Activated CD8-positive, alpha-beta memory T cell treated with anti-CD3 and anti-CD28 coated beads, Interleukin-2, amount 50 U/mL, for 24 hours (primary cell): ENCODE measurements around the gene DPP9.

Source experiments
- DNase-seq: peaks from one replicate; pipeline ENCODE4 v3.0.0-alpha.2; 2020; ENCODE audit errors: extremely low read depth

Gene DPP9

DNA sequence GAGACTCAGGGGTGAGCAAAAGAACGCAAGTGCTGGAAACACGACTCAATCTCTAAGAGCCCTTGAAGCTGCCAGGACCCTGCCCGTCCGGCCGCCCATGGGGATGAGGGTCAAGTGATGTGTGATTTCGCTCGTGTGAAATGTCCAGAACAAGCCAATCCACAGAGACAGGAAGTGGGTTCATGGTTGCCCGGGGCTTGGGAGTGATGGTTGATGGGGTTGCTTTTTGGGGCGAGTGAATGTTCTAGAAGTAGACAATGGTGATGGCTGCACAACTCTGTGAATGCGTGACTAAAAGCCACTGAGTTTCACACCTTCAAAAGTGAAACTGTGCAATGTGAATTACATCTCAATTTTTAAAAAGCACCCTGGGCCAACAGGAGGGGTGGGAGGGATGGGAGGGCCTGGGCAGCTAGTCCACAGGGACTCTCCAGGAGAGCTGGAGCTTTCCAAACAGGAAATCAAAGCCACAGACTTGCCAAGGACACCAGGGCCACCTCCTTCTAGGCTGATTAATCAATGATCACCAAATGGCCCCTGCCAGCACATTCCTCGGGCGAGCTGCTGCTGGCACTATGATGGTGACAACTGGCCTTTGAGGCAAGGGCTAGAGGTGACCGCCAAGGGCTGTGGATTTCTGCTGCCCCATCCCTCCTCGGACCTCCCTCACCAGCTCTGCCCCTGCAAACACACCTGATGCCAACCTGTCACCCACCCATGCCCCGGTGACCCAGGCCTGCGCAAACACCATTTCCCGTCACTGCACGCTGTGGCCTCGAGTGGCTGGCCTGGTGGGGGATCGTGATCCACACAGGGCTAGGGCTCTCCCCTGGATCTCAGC, 14.0 kb downstream of the DPP9 start:
- DNase-seq, result no peak

DNA sequence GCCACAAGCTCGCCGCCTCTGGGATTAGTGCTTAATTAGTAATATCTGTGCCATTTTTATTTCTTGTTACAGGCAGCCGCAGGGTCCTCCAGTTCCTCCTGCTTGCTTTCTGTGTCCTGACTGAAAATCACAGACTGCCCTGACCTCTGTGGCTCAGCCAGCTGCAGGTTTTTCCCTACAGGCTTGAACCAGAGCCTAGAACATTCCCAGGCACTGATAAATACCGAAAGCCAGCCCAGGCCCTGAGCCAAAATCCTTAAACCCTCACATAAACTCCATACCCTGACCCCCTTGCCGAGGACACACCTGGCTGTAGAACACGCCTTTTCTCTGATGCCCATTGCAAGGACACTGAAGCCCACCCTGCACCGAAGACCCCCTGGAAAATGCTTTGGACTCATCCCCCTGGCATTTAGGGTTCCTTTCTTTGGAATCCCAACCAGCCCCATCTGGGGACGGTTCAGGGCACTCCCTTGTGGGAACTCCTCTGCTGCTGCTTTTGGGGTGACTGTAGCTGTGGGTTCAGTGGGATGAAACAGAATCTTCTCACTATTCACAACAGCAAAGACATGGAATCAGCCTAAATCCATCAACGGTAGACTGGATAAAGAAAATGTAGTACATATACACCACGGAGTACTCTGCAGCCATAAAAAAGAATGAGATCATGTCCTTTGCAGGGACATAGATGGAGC, 15.5 kb downstream of the DPP9 start:
- DNase-seq, result no peak

DNA sequence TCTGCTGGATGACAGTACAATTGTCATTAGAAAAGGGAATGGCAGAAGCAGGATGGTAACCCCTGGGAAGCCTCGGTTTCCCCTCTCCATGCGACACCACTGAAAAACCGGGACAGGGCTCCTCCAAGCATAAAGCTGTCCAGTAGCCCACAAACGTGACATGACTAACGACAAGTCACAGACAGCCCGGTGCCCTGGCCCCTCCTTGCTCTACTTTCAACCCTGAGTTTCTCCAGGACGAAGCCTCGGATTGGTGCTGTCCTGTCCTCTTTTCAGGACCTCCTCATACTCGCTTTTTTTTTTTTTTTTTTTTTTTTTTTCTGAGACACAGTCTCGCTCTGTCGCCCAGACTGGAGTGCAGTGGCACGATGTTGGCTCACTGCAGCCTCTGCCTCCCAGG, 16.3 kb downstream of the DPP9 start:
- no peak for DNase-seq

DNA sequence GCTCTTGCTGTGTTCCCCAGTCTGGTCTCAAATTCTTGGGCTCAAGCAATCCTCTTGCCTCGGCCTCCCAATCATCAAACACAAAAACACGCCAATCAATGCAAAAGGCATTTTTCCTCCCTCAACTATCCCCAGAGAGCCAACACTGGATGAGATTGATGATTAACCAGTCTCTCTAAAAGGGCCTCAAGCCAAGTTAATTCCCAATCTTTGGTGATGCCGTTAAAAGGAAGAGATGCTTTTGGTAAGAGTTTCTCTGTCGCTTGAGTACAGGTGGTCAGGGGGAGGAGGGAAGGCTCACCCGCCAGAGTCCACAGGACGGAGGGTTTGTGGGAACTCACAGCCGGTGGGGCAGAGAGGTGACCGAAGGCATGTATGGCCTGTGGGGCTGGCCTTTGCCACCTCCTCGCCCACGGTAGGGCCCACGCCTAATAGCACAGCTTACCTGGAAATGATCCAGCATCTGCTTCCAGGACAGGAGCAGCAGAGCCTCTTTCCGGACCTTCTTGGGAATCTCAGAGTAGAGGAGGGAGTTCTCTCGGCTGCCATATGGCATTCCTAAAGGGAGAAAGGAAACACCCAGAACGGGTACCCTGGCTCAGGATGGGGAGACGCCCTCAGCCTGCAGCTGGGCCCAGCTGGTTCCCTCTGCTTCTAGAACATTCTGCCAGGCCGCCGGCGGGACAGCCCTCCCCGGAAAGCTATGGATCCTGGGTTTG, 18.1 kb downstream of the DPP9 start:
- DNase-seq, result no peak

DNA sequence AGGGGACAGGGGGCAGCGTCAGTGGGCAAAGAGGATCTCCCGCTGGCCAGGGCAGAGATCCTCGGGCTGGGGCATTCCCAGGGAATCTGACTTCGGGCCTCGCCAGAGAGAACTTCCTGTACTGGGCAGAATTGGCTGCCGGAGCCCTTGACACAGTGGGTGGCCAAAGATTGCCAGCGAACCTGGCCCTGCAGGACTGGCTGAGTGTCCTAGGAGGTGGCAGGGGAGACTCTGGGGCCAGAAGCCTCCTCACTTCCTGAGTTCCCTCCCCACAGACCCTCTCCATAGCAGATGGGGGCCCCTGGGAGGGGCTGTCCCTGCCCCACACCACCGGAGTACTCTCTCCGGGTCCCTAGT, 19.3 kb downstream of the DPP9 start:
- no peak for DNase-seq

DNA sequence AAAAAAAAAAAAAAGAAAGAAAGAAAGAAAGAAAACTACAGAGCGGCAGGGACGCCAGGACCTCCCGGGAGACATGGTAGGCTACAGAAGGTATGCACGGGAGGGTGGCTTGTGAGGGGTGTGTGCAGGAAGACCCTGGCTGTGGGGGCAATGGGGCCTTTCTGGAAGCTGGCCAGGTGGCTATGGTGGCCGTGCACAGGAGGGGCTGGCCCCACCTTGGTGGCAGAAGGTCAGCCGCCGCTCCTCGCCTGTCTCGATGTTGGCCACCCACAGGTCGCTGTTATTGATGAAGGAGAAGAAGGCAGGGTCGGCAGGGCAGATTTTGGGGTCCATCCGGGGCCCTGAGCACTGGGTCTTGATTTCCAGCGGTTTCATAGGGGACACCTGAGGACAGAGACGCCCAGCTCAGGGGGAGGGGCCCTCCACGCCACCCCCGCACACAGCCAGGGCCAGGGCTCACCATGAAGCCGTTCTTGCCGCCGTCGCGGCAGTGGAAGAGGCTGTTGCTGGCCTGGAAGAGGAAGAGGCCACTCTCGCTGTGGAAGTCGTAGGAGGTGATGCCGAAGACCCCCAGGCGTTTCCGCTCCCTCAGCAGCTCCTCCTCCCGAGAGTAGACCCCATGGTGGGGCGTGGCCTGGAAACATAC, 19.8 kb downstream of the DPP9 start:
- no peak for DNase-seq

DNA sequence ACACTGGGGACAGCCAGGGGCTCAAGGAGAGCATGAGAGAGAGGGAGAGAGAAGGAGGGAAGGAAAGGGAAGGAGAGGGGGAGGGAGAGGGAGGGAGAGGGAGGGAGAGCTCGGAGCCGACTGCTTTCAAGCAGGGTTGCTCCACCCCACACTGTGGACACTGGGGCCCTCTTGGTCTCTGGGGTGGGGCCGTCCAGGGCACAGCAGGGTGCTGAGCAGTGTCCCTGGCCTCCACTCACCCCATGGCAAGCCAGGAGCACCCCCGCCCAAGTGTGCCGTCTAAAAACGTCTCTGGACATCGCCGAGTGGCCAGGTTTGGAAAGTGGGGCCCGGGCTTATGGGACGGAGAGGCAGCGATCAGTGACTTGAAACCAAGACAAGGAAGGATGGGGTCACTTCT, 20.9 kb downstream of the DPP9 start:
- no peak for DNase-seq

DNA sequence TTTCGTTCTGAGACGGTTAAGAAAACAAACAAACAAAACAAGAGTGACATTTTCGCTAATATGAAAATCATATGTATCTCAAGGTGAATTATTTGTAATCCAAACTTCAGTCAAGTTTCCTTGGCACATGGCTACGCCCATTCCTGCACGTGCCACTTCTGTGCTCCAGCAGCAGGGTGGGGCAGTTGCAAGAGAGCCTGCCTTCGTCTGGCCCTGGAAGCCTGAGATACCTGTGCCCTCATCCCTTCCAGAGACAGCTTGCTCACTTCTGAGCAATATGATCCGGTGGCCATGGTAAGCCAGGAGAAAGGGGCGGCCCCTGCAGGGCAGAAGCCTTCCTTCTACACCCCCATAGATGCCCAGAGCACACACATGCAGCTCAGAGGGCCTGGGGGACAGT, 22.1 kb downstream of the DPP9 start:
- DNase-seq, result no peak

DNA sequence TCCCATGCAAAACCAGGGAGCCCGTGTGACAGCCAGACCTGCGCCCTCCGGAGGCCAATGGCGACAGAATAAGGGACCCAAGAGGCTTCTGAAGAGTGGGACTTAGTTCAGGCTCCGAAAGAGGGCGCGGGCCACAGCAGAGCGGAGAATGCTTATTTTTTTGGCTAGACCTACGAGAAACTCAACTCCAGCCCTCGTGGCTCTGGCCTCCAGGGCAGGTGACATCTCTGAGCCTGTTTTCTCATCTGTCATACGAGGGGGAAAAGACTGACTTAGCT, 23.0 kb downstream of the DPP9 start:
- DNase-seq, result no peak

DNA sequence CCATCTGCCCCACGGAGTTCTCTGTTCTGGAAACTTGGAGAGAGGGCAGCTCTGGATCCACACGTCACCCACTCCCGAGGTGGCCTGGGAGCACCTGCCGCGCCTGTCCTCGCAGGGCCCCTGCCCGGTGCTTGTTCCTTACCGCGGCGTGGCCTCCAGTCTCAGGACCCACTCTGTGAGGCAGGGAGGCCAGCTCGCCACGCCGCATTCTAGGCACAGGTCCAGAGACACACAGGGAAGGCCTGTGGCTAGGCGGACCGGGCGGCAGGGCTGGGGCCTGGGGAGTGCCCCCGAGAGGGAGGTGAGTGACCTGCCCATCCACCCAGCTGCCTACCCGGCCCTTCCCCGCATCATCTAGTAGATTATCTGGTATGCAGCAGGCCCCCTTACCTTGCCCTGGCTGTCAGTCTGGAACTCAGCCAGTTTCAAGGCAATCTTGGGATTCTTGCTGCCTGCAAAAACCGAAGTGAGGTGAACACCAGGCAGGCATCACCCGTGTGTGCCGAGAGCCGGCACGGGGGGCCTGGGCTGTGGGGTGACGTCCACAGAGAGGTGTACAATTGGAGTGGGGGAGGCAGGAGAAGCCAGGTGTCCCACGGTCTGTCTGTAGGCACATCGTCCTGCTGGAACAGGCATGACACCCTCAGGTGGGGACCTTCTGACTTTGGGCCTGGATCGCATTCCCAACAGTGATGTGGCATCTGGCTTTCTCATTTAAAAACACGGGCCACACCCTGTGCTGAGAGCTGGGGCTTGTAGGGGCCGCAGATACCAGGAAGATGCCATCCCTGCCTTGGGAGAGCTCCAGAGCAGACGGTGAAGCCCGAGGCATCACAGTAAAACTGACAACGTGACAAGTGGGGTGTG, 23.6 kb downstream of the DPP9 start:
- DNase-seq, result no peak

DNA sequence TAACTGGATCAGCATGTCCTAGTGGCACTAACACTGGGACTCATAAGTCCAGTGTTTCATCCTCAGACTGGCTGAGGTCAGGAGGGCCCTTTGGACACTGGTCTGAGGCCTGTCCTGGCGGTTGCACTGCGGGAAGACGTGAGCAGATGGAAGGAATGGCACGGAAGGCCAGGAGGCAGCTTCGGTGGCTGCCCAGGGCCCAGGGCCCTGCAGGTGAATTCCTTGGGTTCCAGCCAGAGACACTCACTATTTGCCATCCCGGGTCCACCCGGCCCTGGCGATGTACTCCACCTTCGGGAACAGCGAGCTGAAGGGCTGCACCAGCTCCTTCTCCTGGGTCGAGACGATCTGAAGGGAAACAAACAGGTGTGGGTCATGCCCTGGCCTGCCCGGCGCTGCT, 26.3 kb downstream of the DPP9 start:
- DNase-seq, result no peak

DNA sequence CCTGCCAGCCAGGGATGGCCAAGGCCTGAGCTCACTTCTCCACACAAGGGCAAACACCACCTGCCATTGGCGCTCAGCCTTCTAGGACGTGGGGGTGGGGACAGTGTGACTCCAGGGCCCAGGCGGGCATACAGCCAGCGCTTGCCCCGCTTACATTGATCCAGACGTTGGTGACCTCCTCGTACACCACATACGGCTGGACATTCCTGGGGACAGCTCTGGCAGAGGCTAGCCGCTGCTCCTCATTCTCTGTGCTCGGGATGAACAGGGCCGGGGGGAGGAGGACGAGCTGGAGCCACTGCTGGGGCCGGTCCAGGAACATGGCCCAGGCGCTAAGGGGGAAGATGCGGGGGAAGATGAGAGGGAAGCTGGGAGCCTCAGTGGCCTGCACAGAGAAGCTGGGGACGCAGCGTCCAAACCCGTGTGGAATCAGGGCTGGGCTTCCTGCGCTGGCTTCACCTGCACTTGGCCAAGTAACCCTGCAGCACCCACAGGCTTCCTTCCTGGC, 28.4 kb downstream of the DPP9 start:
- no peak for DNase-seq

DNA sequence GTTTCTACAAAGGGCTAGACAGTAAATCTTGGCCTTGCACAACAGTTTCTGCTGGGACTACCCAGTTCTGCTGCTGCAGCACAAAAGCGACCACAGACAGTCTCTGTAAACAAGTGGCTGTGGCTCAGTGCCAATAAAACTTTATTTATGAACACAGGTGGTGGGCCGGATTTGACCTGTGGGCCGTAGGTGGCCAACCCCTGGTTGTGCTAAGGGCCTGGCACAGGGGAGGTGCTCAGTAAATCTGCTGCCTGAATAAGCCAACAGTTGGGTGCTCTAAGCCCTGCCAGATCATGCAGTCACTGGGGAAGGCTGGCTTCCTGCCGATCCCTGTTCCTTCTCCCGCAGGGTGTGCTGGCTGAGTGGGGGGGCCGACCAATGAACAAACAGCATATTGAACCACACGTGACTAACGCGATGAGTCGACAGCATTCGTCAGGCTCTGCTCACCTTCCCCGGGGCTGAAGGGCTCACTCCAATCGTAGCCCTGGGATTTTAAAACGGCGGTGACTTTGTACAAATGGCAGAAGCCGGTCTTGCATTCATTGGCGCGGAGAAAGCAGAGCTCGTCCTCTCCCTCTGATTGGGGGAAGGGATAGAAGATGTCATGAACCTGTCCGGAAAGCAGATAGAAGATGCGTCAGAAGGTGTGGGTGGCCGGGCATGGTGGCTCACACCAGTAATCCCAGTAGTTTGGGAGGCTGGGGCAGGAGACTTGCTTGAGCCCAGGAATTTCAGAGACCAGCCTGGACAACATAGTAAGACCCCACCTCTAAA, 29.2 kb downstream of the DPP9 start:
- no peak for DNase-seq

DNA sequence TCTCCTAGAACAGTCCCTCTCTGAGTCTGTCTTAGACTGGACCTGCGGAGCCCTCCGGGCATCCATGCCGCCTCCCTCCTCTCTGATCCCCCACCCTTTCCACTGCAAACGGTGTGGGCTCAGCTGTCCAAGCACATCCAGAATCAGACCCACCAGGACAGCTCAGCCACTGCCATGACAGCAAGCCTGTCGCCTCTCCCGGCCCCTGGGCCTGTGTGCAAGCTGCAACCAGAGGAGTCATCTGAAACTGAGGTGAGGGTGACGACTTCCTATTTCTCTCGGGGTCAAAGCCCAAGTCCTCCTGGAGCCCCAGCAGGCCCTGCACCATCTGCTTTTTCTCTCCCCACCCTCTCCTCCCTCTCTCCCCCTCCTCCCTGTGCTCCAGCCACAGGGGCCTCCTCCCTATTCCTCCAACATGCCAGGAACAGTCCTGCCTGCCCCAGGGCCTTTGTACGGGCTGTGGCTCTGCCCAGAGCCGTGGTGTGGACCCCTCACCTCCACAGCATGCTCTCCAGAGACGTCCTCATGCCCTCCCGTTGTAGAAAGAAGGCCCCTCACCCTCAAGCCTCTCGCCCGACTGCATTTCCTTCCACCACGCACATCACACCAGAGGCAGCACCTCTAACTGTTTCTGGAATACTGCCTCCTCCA, 30.0 kb downstream of the DPP9 start:
- DNase-seq, result no peak

DNA sequence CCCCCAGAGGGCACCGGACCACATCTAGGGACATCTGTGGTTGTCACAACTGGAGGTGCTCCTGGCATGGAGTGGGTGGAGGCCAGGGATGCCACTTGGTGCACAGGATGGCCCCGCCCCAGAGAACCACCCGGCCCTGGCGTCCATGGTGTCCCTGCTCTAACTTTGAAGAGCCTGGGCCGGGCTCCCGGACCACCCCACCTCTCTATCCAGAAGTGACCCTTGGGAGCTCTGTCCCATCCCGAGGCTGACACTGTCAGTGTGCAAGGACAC, 30.6 kb downstream of the DPP9 start:
- no peak for DNase-seq

DNA sequence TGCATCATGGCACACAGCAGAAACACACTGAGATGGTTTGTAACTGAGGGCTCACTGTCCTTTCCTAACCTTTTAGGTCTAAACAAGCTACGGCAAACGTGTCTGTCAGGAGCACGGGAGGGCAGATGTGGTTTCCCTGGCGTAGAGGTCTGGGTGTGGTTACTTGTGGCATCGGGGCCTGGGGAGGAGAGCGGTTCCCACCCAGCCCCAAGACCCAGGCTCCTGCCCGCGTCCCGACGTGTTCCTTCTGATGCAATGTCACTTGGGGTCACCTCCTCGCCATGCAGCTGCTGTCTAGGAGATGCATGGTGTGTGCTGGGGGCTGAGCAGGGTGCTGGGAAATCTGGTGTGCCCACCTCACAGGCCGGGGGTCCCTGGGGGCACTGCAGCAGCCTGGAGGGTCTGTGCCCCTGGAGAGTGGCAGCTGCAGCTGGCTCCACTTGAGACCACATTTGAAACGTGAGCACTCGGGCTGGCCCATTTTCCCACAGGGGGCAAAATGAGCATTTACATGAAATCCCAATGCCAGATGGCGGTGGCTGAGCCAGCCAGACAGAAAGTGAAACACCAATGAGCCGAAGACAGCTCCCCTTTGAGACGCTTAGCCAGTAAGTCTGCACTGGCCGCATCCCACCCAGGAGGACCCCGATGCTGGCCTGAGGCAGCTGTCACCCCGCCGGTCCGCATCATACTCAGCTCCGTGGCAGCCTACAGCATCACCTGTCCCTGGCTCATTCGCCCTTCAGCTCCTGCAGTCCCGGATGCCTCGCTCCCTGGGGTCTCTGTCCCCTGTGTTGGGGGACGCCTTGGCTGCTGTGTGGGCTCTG, 31.2 kb downstream of the DPP9 start:
- DNase-seq, result no peak

DNA sequence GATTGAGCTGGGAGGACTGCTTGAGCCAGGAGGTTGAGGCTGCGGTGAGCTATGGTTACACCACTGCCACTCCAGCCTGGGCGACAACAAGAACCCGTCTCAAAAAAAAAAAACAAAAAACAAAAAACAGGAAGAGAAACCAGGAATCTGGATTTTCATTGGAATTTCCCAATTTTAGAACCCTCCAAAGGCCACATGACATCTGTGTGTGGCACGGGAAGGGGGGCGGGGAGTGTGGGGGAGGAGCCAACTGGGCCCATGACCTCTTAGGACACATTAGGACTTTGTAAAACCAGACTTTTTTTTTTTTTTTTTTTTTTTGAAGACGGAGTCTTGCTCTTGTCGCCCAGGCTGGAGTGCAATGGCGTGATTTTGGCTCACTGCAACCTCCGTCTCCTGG, 32.3 kb downstream of the DPP9 start:
- DNase-seq, result no peak

DNA sequence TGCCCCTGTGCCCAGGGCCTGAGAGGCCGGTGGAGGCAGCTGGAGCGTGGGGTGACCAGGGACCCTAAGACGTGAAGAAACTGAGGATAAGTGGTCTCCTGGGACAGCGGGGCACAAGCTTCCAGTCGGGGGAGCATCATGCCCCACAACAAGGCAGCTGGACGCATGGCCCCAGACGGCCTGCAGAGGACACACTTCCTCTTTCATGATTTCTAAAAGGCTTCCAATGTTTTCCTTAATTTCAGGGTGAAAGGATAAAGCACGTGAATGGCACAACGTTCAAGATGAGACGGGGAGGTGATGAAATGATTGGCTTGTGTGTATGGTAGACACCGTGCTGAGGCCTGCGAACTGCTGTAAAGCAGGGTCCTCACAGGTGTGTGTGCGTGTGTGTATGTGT, 33.3 kb downstream of the DPP9 start:
- DNase-seq, result no peak

DNA sequence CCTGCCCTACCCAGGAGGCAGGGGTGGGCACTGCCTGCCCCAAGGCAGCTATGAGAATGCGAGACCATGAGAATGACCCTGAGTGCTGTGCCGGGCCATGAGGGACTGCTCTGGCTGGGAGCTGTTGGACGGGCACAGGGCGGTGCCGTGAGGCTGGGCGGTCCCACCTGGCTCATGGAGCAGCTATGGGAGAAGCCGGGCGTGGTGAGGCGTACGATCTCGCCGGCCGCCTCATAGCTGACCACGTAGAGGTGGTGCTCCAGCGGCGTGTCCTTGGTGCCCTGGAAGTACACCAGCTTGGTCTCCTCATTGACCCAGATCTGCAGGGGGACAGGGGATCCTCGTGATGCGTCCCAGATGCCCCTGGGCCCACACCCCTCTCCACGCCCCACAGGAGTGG, 34.2 kb downstream of the DPP9 start:
- no peak for DNase-seq

DNA sequence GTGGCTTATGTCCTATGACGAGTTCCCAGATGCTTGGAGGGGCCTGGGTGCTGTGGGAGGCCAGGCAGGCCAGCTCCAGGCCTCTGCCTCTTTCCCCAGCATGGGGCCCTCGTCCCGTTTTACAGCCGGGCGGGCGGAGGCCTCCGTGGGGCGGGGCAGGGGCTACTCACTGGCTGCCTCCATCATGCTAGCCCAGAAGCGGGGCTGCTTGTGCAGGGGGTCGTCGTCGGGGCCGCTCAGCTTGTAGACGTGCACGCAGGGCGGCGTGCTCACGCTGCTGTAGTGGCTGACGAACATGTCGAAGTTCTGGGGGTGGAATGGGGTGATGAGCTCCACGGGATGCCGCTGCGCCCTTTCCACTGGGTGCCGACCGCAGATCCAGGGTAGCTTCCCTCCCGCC, 35.1 kb downstream of the DPP9 start:
- no peak for DNase-seq
